GM18907 (cell line): ENCODE measurements around the gene MCEMP1.

ENCODE experiments used
- ATAC-seq: cut with Tn5 transposase; IDR thresholded peaks from one replicate; pipeline ENCODE4 v1.9.1; 2021; ENCODE audit warnings: mild to moderate bottlenecking, moderate library complexity; ENCODE audit not compliant: unreplicated experiment

The MCEMP1 gene

GRCh38 chr19:7694499-7694898 is 17.6 kb downstream of the MCEMP1 start:
- no peak for ATAC-seq

- no peak for ATAC-seq
These were observed 20.9 kb downstream of the MCEMP1 start for GRCh38 chr19:7697721-7698287.

- no peak for ATAC-seq
These were observed 21.7 kb downstream of the MCEMP1 start for GRCh38 chr19:7698583-7698982.

- ATAC-seq, result no peak
These were observed 22.1 kb downstream of the MCEMP1 start for GRCh38 chr19:7699003-7699402.

- no peak for ATAC-seq
These were observed 22.8 kb downstream of the MCEMP1 start for GRCh38 chr19:7699417-7700401.

- ATAC-seq, result no peak
These were observed 24.3 kb downstream of the MCEMP1 start for GRCh38 chr19:7701049-7701653.

- peak; percentile 50 for ATAC-seq
These were observed 25.0 kb downstream of the MCEMP1 start, which contains the start of gene FCER2 for GRCh38 chr19:7701654-7702457. Gene FCER2 (minus strand): TSS chr19:7702131. CDS start chr19:7699760, 2,371 bp downstream.

GRCh38 chr19:7703332-7703731 is 26.4 kb downstream of the MCEMP1 start:
- ATAC-seq, result no peak

GRCh38 chr19:7704280-7705060 is 27.6 kb downstream of the MCEMP1 start:
- no peak for ATAC-seq

GRCh38 chr19:7705387-7706187 is 28.7 kb downstream of the MCEMP1 start:
- peak; percentile 48 for ATAC-seq

- no peak for ATAC-seq
These were observed 29.5 kb downstream of the MCEMP1 start for GRCh38 chr19:7706188-7706954.

- ATAC-seq, result no peak
These were observed 30.1 kb downstream of the MCEMP1 start for GRCh38 chr19:7706955-7707456.

GRCh38 chr19:7709932-7710460 is 33.1 kb downstream of the MCEMP1 start:
- no peak for ATAC-seq

- no peak for ATAC-seq
These were observed 33.7 kb downstream of the MCEMP1 start for GRCh38 chr19:7710616-7711015.

- no peak for ATAC-seq
These were observed 38.8 kb downstream of the MCEMP1 start for GRCh38 chr19:7715671-7716070.

- no peak for ATAC-seq
These were observed 39.9 kb downstream of the MCEMP1 start for GRCh38 chr19:7716762-7717161.

GRCh38 chr19:7718668-7719067 is 41.8 kb downstream of the MCEMP1 start:
- no peak for ATAC-seq

GRCh38 chr19:7720351-7720750 is 43.5 kb downstream of the MCEMP1 start:
- ATAC-seq, result no peak
